Nephron progenitor cell (in vitro differentiated cells): ENCODE results near the gene PFN3.
A peak's percentile ranks its signal among the peaks of the same experiment; 100 is the strongest.
"Not testable (repeated sequence)": the region's sequence is repeated elsewhere in the genome, so short reads cannot be mapped to it uniquely, and the experiment has no call there.

Source experiments
- DNase-seq: peaks from one replicate; pipeline ENCODE4 v3.0.0; 2021
- H3K27ac Mint-ChIP-seq: 2 replicates; pipeline ENCODE4 v1.8.0; 2021; ENCODE audit warnings: mild to moderate bottlenecking, moderate library complexity, mixed read lengths
- H3K27me3 Mint-ChIP-seq: 2 replicates; pipeline ENCODE4 v1.8.0; 2021; ENCODE audit warnings: mild to moderate bottlenecking, low read depth, mixed read lengths; ENCODE audit not compliant: poor library complexity
- H3K36me3 Mint-ChIP-seq: 2 replicates; pipeline ENCODE4 v1.8.0; 2021; ENCODE audit warnings: low read depth, mixed read lengths
- H3K4me1 Mint-ChIP-seq: 2 replicates; pipeline ENCODE4 v1.8.0; 2021; ENCODE audit warnings: mixed read lengths
- H3K4me3 Mint-ChIP-seq: 2 replicates; pipeline ENCODE4 v1.8.0; 2021; ENCODE audit warnings: mild to moderate bottlenecking, moderate library complexity, mixed read lengths
- H3K9me3 Mint-ChIP-seq: 2 replicates; pipeline ENCODE4 v1.8.0; 2021; ENCODE audit warnings: mild to moderate bottlenecking, moderate library complexity, mixed read lengths
- CTCF ChIP-seq: fragments of 200-600 bp; sonication (generic); IDR thresholded peaks from 2 replicates; pipeline ENCODE4 v1.5.0; 2021; ENCODE audit warnings: antibody characterized with exemption

PFN3 gene

GRCh38 chr5:177426566-177427210 lies 26.2 kb upstream of the PFN3 start, which contains the start of gene GRK6:
GRK6 (plus strand) TSS chr5:177426676; CDS start chr5:177426846, 170 bp downstream.
- peaks cover 57% of the 10 kb centered on the region for H3K4me1 Mint-ChIP-seq
- TF ChIP-seq CTCF = no peak
- no peaks in the 10 kb centered on the region for H3K27me3 Mint-ChIP-seq
- no peak for DNase-seq
- H3K4me3 Mint-ChIP-seq = peak within 1 kb of the TSS; percentile 89
- no peaks in the 10 kb centered on the region for H3K36me3 Mint-ChIP-seq
- peak within 1 kb of the TSS; percentile 98 for H3K27ac Mint-ChIP-seq
- no peaks in the 10 kb centered on the region for H3K9me3 Mint-ChIP-seq

GRCh38 chr5:177425801-177426565 lies 25.5 kb upstream of the PFN3 start:
- Mint-ChIP-seq H3K4me1 (peaks cover 62% of the 10 kb centered on the region), H3K4me3 (peak overlapping the region; percentile 89), H3K9me3 (no peaks in the 10 kb centered on the region), H3K36me3 (no peaks in the 10 kb centered on the region), H3K27ac (peak overlapping the region; percentile 98), H3K27me3 (no peaks in the 10 kb centered on the region)
- TF ChIP-seq CTCF = no peak
- peak; percentile 99 for DNase-seq

- DNase-seq = no peak
- peak overlapping the region; percentile 89 for H3K4me3 Mint-ChIP-seq
- H3K27ac Mint-ChIP-seq = peak overlapping the region; percentile 98
- H3K36me3 Mint-ChIP-seq = no peaks in the 10 kb centered on the region
- no peak for TF ChIP-seq CTCF
- H3K9me3 Mint-ChIP-seq = no peaks in the 10 kb centered on the region
- peaks cover 61% of the 10 kb centered on the region for H3K4me1 Mint-ChIP-seq
- H3K27me3 Mint-ChIP-seq = no peaks in the 10 kb centered on the region
These were observed 24.8 kb upstream of the PFN3 start for GRCh38 chr5:177425196-177425800.

GRCh38 chr5:177423671-177424070 lies 23.2 kb upstream of the PFN3 start:
- TF ChIP-seq CTCF = no peak
- Mint-ChIP-seq H3K4me3 (no peak overlapping the region), H3K9me3 (no peaks in the 10 kb centered on the region), H3K27me3 (no peaks in the 10 kb centered on the region), H3K36me3 (no peaks in the 10 kb centered on the region), H3K4me1 (peaks cover 46% of the 10 kb centered on the region), H3K27ac (no peak overlapping the region)
- DNase-seq = no peak

GRCh38 chr5:177421062-177421798 lies 20.8 kb upstream of the PFN3 start:
- DNase-seq = no peak
- Mint-ChIP-seq H3K27me3 (no peaks in the 10 kb centered on the region), H3K36me3 (no peaks in the 10 kb centered on the region), H3K9me3 (no peaks in the 10 kb centered on the region), H3K27ac (no peak overlapping the region), H3K4me1 (peaks cover 29% of the 10 kb centered on the region), H3K4me3 (no peak overlapping the region)
- TF ChIP-seq CTCF = no peak

- not testable (repeated sequence) for H3K36me3 Mint-ChIP-seq, H3K9me3 Mint-ChIP-seq, H3K27me3 Mint-ChIP-seq, H3K4me3 Mint-ChIP-seq, H3K27ac Mint-ChIP-seq, DNase-seq
- peaks cover 22% of the 10 kb centered on the region for H3K4me1 Mint-ChIP-seq
These were observed 20.0 kb upstream of the PFN3 start for GRCh38 chr5:177420472-177420871.
